Stimulated activated CD4-positive, alpha-beta T cell treated with anti-CD3 and anti-CD28 coated beads, Interleukin-1b, Interleukin-23, amount 100 ng/mL, for 24 hours (primary cell): ENCODE data around the gene MGAT2.
"Not testable (repeated sequence)": the region's sequence is repeated elsewhere in the genome, so short reads cannot be mapped to it uniquely, and the experiment has no call there.

Source experiments
- DNase-seq, 4 experiments: peaks; one replicate each; pipeline ENCODE4 v3.0.0-alpha.2; 2020; ENCODE audit warnings: low read depth in 4 of 4, low spot score in 1 of 4

Gene MGAT2

DNA sequence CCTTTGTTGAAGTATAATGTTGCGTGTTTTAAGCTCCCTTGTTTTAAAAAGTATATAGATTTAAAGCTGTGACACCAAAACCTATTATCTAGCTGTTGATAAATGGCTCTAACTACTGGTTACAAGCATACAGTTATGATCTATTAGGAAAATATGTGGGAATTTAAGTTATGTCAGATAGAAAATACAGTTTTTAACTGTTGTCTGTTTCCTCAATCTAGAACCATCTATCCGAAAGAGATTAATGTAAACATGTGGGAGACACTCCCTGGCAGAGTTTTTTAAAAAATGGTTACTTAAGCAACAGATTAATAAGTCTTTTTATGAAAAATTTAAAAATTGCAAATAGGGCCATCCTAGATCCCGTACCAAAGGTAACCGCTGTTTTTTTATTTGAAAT lies 8.3 kb upstream of the MGAT2 start:
- no peak for DNase-seq

DNA sequence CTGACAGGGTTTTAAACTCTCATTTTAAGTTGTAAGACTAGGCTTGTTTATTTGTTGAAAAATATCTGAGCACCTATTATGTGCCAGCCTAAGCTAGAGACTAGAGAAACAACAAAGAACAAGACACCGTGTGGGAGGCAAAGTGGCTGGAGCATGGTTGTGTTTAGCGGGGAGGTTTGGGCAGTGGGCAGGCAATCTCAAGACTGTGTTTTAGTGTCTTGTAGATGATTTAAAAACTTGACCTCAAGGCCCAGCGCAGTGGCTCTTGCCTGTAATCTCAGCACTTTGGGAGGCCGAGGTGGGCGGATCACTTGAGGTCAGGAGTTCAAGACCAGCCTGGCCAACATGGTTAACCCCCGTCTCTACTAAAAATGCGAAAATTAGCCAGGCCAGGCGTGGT lies 7.9 kb upstream of the MGAT2 start:
- no peak for DNase-seq

- DNase-seq: no peak
Measured at GRCh38 chr14:49614196-49614595, 6.4 kb upstream of the MGAT2 start.

DNA sequence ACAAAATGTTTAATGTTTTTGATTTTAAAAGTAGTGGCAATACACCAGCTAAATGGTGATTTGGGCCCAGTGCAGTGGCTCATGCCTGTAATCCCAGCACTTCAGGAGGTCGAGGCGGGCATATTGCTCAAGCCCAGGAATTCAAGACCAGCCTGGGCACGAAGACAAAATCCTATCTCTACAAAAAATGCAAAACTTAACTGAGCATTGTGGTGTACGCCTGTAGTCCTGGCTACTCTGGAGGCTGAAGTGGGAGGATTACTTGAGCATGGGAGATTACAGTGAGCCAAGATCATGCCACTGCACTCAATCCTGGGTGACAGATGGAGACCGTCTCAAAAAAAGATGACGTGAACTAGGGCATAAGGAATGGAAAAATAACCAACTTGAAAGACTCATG lies 4.8 kb upstream of the MGAT2 start:
- no peak for DNase-seq

DNA sequence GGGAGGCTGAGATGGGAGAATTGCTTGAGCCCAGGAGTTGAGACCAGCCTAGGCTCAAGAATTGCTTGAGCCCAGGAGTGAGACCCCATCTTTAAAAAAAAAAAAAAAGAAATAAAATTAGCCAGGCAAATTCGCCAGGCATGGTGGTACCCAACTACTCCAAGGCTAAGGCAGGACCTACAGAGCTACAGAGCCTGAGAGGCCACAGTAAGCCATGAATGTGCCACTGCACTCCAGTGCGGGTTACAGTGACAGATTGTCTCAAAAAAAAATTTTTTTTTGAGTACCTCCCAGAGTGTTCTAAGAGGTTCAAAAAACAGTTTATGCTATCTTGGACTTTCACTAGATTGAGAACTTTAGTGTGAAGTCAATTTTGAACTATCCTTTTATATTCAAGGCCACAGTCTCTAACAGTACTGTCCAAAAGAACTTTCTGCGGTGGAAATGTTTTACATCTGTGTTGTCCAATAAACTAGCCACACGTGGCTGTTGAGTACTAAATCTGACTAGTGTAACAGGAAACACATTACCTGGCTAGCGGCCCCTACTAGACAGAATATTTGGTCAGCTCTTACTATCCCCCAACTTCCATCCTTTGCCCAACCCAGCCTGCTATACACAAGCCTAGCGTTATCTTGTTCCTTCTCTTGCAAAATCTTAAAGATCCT lies 2.6 kb upstream of the MGAT2 start:
- DNase-seq: no peak

- DNase-seq: not testable (repeated sequence)
Measured at GRCh38 chr14:49619273-49619672, 1.3 kb upstream of the MGAT2 start.

DNA sequence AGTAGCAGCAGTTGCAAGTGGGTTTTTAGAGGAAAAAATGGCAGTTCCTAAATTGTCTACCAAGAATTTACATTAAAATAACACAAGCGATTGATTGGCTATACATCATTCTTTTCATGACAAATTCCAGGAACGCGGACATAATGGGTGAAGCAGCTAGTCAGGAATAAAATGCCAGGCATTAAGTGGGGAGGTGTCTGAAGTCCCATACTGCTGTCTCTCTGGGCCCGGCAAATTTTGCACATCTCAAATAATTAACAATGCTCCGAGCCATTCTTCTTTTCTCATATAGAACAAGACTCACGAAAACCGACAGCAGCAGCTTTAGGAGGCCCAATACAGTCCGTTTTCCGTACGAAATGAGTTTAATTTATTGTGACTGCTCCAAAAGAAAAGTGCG lies 869 bp upstream of the MGAT2 start:
- DNase-seq: no peak

- peak in 2 of 4 experiments; percentile 28 to 39 for DNase-seq
Measured at GRCh38 chr14:49621114-49621881, 699 bp downstream of the MGAT2 start.

GRCh38 chr14:49622022-49622607 lies 1.5 kb downstream of the MGAT2 start:
- DNase-seq: no peak

- DNase-seq: no peak
Measured at GRCh38 chr14:49623387-49623786, 2.8 kb downstream of the MGAT2 start.

DNA sequence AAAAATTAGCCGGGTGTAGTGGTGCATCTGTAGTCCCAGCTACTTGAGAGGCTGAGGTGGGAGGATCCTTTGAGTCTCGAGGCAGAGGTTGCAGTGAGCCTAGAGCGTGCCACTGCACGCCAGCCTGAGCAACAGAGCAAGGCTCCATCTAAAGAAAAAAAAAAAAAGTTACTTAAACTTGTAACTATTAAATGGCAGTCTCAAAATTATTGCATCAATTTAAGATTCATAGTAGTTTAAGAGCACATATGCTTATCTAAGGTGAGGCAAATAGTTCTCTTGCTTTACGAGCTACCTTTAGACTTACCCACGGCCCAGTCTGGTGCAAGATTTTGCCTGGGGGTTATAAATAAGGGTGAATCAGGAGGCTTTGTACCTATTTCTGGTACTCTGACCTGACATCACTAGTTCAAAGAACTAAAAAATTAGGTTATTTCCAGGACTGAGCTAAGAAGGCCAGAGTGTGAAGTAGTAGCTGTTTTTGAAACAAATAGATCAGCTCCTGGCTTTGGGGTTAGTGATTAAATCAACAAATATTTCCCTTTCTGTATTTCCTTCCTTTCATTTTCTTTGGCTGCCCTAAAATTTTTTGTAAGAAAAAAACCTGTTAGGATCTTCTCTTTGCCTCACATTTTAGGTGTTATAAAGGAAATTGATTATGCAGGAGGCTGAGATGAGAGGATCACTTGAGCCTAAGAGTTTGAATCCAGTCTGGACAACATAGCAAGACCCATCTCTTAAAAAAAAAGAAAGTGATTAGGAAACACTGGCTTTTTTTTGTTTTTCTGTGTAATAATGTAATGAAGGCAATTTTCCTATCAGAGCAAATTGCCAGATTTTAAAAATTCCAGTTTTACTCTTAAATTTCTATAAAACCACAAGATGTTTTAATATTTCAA lies 3.6 kb downstream of the MGAT2 start:
- no peak for DNase-seq

DNA sequence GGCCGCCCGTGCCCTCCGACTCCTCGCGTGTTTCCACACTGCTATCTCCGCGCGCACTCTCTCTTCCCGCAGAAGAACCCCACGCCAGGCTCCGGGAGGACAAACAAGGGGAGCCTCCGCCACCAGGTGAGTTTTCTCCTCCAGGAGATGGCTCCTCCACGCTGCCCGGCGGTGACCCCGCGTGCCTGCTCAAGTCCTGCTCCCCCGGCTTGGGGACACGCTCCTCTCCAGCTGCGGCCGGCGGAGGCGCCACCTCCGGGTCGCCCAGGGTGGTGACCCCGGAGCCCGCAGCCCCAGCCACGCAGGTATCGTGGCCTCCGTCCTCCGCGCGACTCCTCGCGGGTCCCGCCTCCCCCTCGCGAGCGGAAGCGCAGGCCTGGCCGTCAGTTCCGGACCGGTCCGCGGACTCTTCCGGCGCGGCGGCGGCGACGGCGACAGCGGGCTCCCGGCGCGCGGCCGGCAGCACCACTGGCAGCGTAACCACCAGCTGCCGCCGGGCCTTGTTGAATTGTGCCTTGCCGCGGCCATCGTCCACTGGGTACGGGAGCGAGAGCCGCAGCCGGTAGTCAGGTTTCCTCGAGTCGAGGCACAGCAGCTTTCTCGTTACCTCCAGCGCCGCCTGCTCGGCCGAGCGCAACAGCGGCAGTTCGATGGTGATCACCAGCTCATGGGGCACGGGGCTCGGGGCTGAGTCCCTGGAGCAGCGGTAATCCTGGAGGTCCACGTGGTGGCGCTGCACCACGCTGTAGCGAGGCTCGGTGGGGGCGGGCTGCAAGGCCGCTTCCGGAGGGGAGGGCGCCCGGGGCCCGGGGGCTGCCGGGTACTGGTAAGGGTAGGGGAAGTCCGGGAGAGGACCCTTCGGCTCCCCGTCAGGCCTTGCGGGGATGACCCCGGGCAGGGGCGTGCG lies 13.3 kb downstream of the MGAT2 start:
- DNase-seq: peak; percentile 83 to 94 (median 90)

- DNase-seq: peak in 3 of 4 experiments; percentile 21 to 43 (median 40)
Measured at GRCh38 chr14:49634547-49635334, 14.1 kb downstream of the MGAT2 start, which contains the start of gene DNAAF2. Gene DNAAF2, minus strand, starts transcription at chr14:49635244. Its CDS starts 95 bp downstream, at chr14:49635149.

DNA sequence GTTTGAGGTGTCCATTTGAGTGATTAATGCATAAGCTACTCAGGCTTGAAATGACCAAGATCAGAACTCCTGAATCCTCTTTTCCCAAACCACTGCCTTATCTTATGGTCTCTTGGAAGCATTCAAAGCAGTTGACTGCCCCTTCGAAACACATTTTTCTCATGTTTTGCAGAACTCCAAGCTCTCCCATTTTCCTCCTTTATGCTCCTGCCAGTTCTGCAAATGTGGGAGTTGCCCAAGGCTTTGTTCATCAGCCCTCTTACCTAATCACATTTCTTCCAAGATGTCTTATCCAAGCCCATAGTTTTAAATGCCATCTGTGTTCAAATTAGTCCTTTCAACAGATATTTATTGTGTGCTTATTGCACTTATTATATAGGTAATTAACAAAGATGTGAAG lies 16.3 kb downstream of the MGAT2 start:
- no peak for DNase-seq

GRCh38 chr14:49637534-49638078 lies 17.0 kb downstream of the MGAT2 start:
- DNase-seq: no peak

- DNase-seq: no peak
Measured at GRCh38 chr14:49640540-49641417, 20.2 kb downstream of the MGAT2 start.

- DNase-seq: no peak
Measured at GRCh38 chr14:49641697-49642129, 21.1 kb downstream of the MGAT2 start.

DNA sequence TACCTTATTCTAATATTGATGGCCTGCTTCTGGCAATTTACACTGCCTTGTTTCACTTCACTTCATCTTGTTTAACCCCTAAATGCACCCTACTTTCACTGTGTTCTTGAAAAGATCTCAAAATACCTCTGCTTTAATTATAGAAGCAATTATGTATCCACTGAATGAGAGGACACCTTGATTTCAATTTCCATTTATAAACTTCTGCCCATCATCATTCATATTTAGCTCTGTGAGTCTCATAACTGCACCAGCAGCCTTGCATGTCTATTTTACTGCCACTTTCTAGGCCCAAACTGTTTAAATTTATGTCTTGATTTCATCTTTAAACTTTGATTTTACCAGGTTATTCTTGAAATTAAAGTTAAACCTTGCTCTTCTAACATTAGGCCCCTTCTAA lies 21.6 kb downstream of the MGAT2 start:
- DNase-seq: no peak
